Stimulated activated effector memory CD8-positive, alpha-beta T cell treated with anti-CD3 and anti-CD28 coated beads, Interleukin-12 subunit alpha, Interleukin-12 subunit beta, amount 100 ng/mL, for 72 hours (primary cell): Measurements from ENCODE around the gene ENPP7.
"Not testable (repeated sequence)": the region's sequence is repeated elsewhere in the genome, so short reads cannot be mapped to it uniquely, and the experiment has no call there.

ENCODE experiments used
- ATAC-seq: fragments of 150-1000 bp; cut with Tn5 transposase; 2 replicates; pipeline ENCODE4 v1.10.0; 2021
- DNase-seq, 2 donors: peaks; one replicate each; pipeline ENCODE4 v3.0.0; 2021 to 2022; ENCODE audit warnings: low spot score in 2 of 2
- H3K27ac Mint-ChIP-seq: one replicate; pipeline ENCODE4 v1.8.0; 2022; ENCODE audit warnings: mild to moderate bottlenecking, mixed read lengths
- H3K36me3 Mint-ChIP-seq: one replicate; pipeline ENCODE4 v1.8.0; 2022; ENCODE audit warnings: mild to moderate bottlenecking, mixed read lengths
- H3K4me1 Mint-ChIP-seq: one replicate; pipeline ENCODE4 v1.8.0; 2022; ENCODE audit warnings: mixed read lengths
- H3K4me3 Mint-ChIP-seq: one replicate; pipeline ENCODE4 v1.8.0; 2022; ENCODE audit warnings: mild to moderate bottlenecking, mixed read lengths
- H3K9me3 Mint-ChIP-seq: one replicate; pipeline ENCODE4 v1.8.0; 2022; ENCODE audit warnings: mixed read lengths

Gene ENPP7

DNA sequence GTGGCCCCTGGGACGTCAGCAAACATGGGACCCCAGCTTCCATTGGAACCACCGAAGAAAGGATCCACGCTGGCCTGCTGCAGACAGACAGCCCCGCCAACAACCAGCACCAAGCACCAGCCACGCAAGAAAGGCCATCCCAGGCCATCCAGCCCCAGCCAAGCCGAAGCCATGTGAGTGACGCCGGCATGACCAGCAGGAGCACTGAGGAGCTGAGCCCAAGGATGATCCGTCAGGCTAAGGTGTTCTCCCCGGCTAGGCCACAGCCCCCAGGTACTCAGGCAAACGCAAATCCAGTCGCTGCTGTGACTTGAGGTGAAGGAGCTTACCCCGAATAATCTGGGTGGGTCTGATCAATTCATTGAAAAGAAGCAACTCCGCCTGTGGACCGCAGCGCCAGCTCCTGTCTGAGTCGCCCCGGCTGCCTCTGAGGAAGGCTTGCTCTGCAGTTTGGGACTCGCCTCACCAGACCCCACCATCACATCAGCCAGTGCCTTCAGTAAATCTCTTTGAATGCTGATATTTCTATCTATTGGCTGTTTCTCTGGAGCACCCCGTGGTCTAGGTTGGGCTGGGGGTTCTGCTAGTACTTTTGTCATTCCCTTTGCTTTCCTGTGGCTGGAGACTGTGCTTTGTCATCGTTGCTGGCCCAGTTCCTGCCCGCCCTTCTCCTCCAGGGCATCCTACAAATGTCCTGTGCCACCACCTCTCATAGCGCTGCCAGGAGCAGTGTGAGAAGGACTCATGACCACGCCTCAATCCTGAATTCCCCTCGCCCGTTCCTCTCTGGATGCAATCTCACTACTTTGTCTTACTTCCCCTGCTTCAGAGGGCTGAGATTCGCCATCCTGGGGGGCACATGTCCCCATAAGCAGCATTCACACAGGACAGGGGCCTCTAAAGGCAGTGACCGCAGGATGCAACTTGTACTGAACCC, 39.1 kb downstream of the ENPP7 start:
- ATAC-seq (no peak), DNase-seq (no peak)
- H3K36me3 Mint-ChIP-seq: no peaks in the 10 kb centered on the region
- no peaks in the 10 kb centered on the region for H3K9me3 Mint-ChIP-seq
- H3K4me1 Mint-ChIP-seq: no peaks in the 10 kb centered on the region
- no peak overlapping the region for H3K4me3 Mint-ChIP-seq
- H3K27ac Mint-ChIP-seq: no peak overlapping the region

- no peak for ATAC-seq
- Mint-ChIP-seq H3K9me3 (no peaks in the 10 kb centered on the region), H3K4me1 (no peaks in the 10 kb centered on the region), H3K27ac (no peak overlapping the region), H3K36me3 (no peaks in the 10 kb centered on the region), H3K4me3 (no peak overlapping the region)
- no peak for DNase-seq
Observed at GRCh38 chr17:79771276-79771675, 40.5 kb downstream of the ENPP7 start.

- not testable (repeated sequence) for H3K9me3 Mint-ChIP-seq, H3K4me3 Mint-ChIP-seq, H3K36me3 Mint-ChIP-seq, ATAC-seq, H3K27ac Mint-ChIP-seq, H3K4me1 Mint-ChIP-seq, DNase-seq
Observed at GRCh38 chr17:79772726-79773125, 42.0 kb downstream of the ENPP7 start.

DNA sequence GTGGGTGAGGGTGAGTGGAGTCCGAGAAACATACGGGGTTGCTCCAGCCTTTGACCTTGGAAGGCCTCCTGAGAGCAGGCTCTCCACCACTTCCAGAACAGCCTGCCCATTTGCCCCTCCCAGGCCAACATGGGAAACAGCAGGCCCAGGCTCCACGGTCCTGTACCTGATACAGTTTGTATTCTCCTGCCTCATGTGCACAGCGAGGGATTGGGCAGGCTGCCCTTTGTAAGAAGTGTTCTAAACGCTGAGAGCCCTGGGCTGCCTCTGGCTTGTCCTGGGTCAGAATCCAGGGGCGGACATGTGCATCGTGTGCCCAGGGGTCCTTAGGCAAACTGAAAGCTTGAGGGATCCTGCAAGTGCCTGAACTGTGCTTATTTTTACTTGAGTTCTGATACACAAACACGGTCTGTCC, 43.8 kb downstream of the ENPP7 start:
- Mint-ChIP-seq H3K27ac (no peak overlapping the region), H3K9me3 (no peaks in the 10 kb centered on the region), H3K36me3 (peaks cover 7% of the 10 kb centered on the region), H3K4me3 (no peak overlapping the region), H3K4me1 (peaks cover 6% of the 10 kb centered on the region)
- ATAC-seq: no peak
- no peak for DNase-seq

DNA sequence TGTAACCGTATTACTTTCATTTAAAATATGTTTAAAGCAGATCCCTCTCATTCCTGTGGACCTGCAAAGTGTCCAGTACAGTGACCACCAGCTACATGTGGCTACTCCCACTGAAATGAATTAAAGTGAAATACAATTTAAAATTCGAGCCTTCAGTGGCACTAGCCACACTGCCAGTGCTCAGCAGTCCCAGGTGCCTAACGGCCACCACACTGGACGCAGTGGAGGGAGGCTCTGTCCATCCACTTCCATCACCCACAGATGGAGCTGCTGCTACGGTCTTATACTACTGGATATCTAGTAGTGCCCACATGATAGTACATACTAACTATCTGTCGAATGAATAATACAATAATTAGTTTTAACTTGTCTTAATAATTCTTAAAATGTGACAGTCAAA, 44.9 kb downstream of the ENPP7 start:
- Mint-ChIP-seq H3K9me3 (no peaks in the 10 kb centered on the region), H3K4me1 (peaks cover 6% of the 10 kb centered on the region), H3K36me3 (peaks cover 7% of the 10 kb centered on the region), H3K4me3 (no peak overlapping the region), H3K27ac (no peak overlapping the region)
- DNase-seq (no peak), ATAC-seq (no peak)

DNA sequence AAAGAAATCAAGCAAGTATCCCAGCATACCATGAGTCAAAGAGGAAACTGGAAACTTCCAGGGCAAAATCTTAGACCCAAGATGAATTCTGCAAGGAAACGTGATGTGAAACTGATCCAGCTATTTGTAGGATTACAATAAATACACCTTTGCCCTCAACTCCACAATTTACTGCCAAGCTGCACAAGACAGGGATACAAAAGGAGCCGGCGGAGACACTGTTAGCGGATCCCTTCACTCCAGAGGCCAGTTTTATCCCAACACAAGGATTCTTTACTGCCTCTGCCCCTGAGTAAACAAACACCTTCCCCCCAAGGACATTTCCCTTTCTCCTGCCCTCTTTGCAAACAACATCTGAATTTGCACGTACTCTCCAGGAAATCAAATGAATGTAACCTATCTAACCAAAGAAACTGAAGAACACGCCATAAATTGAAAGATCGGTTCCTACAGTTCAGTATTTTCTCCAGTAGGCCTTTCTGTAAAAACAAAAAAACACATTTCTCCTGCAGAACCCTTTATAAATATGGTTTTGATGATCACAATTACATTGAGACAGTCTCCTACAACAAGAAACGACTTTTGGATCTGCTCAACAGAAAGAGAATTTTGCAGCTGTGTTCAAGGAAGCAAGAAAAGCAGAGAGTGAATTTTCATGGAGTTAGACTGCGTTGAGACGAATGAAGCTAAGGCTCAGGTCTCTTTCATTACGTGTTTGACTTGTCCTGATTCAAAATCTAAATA, 45.8 kb downstream of the ENPP7 start:
- ATAC-seq: no peak

DNA sequence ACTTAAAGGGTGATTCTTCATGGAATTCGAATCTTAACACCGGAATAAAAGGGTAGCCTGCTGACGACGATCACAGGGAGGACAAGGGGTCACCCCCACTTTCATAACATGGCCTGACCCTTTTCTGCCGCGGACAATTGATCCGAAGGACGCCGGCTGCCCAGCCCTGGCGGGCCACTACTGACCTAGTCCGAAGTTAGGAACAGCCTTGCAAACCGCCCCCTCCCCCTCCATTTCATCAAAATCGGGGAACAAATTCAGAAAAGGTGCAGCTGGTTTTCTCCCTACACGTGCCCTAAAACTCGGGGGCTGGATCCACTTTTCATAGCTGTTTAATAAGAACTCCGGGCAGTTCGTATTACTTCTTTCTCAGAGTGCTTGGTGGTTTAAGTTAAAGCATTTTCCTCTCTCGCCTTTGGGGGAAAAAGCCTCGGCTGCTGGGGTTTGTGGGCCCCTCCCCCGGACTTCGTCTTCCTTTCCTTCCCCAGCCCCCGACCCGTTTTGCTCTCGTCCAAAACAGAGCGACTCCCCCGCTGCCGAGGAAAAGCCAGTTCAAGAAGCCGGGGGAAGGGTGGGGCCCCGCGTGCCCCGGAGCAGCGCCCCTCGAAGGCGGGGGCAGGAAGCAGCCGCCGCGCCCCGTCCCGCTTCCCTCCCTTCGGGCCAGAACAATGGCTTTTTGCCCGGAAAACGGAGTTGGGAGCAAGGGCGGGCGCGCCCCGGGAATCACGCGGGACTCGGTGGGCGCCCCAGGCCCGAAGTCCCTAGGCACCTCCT, 46.6 kb downstream of the ENPP7 start:
- peak; percentile 34 for ATAC-seq
- Mint-ChIP-seq H3K36me3 (peaks cover 7% of the 10 kb centered on the region), H3K4me3 (peak overlapping the region; percentile 53), H3K9me3 (no peaks in the 10 kb centered on the region), H3K4me1 (peaks cover 6% of the 10 kb centered on the region), H3K27ac (no peak overlapping the region)
- DNase-seq: peak in 1 of 2 donors; percentile 66

More for the DNA sequence above, 45.8 kb downstream of the ENPP7 start:
- DNase-seq: no peak
- Mint-ChIP-seq H3K27ac (no peak overlapping the region), H3K4me1 (peaks cover 6% of the 10 kb centered on the region), H3K4me3 (peak overlapping the region; percentile 53), H3K36me3 (peaks cover 7% of the 10 kb centered on the region), H3K9me3 (no peaks in the 10 kb centered on the region)

GRCh38 chr17:79777894-79778503, 47.3 kb downstream of the ENPP7 start, which contains the start of gene CBX2:
Gene CBX2, plus strand, starts transcription at chr17:79778148. Its CDS starts 88 bp downstream, at chr17:79778236.
- peaks cover 6% of the 10 kb centered on the region for H3K4me1 Mint-ChIP-seq
- H3K4me3 Mint-ChIP-seq: peak within 1 kb of the TSS; percentile 78
- DNase-seq (peak; percentile 67 to 85), ATAC-seq (peak; percentile 79)
- H3K9me3 Mint-ChIP-seq: no peaks in the 10 kb centered on the region
- peaks cover 7% of the 10 kb centered on the region for H3K36me3 Mint-ChIP-seq
- H3K27ac Mint-ChIP-seq: no peak within 1 kb of the TSS

GRCh38 chr17:79778504-79779083, 47.9 kb downstream of the ENPP7 start:
- no peak for DNase-seq
- Mint-ChIP-seq H3K27ac (no peak overlapping the region), H3K9me3 (no peaks in the 10 kb centered on the region), H3K4me3 (peak overlapping the region; percentile 78), H3K4me1 (peaks cover 6% of the 10 kb centered on the region), H3K36me3 (peaks cover 7% of the 10 kb centered on the region)
- peak; percentile 9 for ATAC-seq

GRCh38 chr17:79779084-79779529, 48.4 kb downstream of the ENPP7 start:
- peaks cover 6% of the 10 kb centered on the region for H3K4me1 Mint-ChIP-seq
- DNase-seq: no peak
- no peaks in the 10 kb centered on the region for H3K9me3 Mint-ChIP-seq
- no peak overlapping the region for H3K27ac Mint-ChIP-seq
- peaks cover 7% of the 10 kb centered on the region for H3K36me3 Mint-ChIP-seq
- no peak for ATAC-seq
- H3K4me3 Mint-ChIP-seq: peak overlapping the region; percentile 78

- ATAC-seq: no peak
- Mint-ChIP-seq H3K27ac (no peak overlapping the region), H3K9me3 (no peaks in the 10 kb centered on the region), H3K36me3 (peaks cover 7% of the 10 kb centered on the region), H3K4me3 (peak overlapping the region; percentile 78), H3K4me1 (peaks cover 6% of the 10 kb centered on the region)
- DNase-seq: no peak
Observed at GRCh38 chr17:79779661-79780365, 49.1 kb downstream of the ENPP7 start.

DNA sequence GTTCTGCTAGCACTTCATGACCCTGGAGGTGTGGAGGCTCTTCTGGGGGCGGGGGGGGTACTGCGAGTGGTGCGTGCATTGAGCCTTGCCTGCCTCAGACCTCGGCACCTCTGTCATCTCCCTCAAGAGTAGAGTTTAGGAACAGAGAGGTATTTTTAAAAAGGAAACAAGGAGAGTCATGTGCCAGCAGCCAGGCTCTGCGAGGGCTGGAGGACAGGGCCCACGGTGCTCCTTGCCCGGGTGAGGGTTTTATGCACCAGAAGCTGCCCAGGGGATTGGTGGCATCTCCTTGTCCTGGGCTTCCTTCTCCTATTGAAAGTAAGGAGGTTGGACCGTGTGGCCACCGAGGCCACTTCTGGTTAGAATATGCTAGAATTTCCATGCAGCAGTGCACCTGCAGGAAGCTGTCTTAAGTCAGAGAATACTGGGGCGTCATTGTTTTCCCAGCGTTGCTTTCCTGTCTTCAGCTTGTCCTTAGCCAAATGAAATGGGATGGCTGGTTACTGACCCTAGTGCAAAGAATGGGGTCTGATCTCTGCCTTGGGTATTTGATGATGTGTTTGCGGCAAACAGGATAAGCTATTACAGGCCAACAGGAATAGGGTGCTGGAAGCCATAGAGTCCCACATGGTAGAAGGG, 50.4 kb downstream of the ENPP7 start:
- ATAC-seq (no peak), DNase-seq (no peak)
- peaks cover 7% of the 10 kb centered on the region for H3K36me3 Mint-ChIP-seq
- no peaks in the 10 kb centered on the region for H3K9me3 Mint-ChIP-seq
- no peak overlapping the region for H3K27ac Mint-ChIP-seq
- peaks cover 6% of the 10 kb centered on the region for H3K4me1 Mint-ChIP-seq
- no peak overlapping the region for H3K4me3 Mint-ChIP-seq

GRCh38 chr17:79781736-79782575, 51.2 kb downstream of the ENPP7 start:
- Mint-ChIP-seq H3K9me3 (no peaks in the 10 kb centered on the region), H3K27ac (no peak overlapping the region), H3K4me3 (no peak overlapping the region), H3K36me3 (peaks cover 7% of the 10 kb centered on the region), H3K4me1 (peaks cover 6% of the 10 kb centered on the region)
- ATAC-seq (no peak), DNase-seq (no peak)
